ENCODE data around the gene SYNDIG1.

SYNDIG1 gene

DNA sequence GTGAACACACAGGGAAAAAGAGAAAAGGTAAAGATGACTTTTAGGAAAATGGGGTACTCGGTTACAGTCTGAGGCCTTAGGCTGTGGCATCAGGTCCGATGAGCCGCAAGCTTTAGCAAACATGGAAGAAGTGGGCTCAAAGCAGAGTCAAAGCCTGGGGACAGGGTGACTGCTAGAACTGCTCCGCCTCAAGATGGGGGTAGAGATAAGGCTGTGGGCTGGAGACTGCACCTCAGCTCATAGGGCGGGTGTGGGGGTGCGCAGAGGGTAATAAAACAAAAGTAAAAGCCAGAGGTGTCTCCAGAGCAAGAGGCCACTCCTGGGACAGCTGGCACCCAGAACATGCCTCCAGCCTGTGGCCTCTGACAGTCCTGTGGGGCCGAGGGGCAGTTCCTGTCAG lies 21.3 kb upstream of the SYNDIG1 start:
- DNase-seq = no peak

DNA sequence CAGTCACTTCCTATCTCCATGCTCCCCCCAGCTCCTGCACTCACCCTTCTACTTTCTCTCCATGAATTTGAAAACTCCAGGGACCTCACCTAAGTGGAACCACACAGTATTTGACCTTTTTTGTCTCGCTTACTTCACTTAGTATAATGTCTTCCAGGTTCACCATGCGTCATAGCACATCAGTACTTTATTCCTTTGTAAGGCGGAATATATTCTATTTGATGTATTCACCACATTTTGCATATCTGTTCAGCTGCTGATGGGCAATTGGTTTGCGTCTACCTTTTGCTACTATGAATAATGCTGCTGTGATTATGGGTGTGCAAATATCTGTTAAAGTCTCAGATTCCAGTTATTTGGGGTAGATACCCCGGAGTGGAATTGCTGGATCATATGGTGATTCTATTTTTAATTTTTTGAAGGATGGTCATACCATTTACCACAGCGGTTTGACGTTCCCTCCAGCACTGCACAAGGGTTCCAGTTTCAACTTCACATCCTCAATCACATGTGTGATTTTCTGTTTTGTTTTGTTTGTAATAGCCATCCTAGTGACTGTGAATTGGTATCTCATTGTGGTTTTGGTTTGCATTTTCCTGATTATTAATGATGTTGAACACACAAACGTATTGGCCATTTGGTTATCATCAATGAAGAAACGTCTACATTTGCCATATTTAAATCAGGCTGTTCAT lies 20.3 kb upstream of the SYNDIG1 start:
- DNase-seq = no peak

DNA sequence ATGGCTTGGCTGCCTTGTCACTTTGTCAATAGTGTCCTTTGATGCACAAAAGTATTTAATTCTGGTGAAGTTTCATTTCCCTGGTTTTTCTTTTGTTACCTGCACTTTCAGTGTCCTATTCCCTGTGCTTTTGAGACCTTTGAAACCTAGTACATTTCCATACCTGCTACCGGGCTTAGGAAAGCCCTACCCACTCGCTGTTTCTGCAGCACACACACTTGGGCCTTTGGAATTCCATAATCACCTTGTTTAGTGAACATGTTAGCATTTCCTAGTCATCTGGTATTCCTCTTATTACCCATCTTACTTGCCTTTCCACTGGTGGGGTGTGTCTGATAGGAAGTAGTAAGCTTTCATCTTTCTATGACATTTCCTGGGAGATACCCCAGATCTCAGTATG lies 19.3 kb upstream of the SYNDIG1 start:
- DNase-seq = no peak

DNA sequence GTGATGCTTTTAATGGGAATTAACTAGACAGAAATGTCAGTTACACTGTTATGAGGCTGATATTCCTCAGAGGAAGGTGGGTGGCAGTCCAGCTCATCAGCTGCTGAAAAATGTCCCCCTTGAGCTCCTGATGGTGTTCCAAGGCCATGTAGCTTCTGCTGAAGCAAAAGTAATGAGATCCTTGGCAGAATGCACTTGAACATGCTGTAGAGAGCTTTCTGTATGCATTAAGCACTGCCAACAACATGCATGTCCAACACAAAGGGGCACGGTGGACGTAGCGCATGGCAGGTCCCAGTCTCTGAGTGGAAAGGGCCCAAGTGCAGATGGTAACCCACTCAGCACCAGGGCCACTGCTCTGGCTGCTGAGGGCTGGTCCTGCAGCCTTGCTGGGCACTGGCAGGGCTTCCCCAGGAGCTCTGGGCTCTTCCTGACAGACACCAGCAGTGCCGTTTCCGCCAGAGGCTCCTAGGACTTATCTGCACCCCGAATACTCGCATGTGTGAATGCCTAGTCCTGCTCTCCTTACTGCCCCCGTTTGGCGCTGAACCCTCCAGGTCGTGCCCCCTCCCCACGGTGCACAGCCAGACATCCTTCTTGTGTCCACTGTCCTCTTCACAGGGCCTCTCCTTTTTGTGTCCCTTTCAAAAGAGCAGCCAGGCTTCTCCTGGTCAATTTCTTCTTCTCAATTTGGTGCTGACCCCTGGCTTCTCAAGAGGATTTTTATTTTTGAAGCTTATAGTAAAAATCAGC lies 18.6 kb upstream of the SYNDIG1 start:
- DNase-seq = no peak

DNA sequence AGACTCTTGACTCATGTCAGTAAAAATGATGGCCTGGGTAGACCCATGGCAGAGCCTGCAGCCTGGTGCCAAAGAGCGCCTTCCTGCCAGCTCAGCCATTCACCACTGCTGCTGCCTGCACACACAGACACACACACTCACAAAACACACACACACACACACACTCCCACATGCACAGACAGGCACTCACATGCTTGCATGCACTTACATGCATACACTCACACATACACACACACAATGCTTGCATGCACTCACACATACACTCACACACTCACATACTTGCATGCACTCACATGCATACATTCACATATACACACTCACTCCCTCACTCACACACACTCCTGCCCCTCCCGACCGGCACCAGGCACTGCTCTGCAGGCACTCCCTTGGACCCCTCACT lies 18.0 kb upstream of the SYNDIG1 start:
- no peak for DNase-seq

DNA sequence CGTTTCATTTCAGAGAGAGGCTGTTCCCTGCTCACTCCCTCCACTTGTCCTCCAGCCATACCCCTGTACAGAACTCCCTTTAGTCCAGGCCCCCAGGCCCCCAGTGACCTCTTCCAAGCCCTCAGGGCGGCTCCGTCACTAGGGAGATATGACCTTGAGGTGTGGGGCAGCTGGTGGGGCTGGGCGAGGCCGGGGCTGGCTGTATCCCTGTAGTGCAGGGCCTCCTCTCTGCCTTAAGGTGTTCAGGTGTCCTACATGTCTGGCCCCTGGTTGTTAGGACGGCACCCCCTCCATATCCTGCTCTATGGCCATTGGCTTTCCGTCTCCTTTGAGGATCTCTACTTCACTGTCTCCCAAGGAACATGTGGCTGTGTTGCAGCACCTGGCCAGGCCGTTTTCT lies 17.4 kb upstream of the SYNDIG1 start:
- DNase-seq = no peak

DNA sequence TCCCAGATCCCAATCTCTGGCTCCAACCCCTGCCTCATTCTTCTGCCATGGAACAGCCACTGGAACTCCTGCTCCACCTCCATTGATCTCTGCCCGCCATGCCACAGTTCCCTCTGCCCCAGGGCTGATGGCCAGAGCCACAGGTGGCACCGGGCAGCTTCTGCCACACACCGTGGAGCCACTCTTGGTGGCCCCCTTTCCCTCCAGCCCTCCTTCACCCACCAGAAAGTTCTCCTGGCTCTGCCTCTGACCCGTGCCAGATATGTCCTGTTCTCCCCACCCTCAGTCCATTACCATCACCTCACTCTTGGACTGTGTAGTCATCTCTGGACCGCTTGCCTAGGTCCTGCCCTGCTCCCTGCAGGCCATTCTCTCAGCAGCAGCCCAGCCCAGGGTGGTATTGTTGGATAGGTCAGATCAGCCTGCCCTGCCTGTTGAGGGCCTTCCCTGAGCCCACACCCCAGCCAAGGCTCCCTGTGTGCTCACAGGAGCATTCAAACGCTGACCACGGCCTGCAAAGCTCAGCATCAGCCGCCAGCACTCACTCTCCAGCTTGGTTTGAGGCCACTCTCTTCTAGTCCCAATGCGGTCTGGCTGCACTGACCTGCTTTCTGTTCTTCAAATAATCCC lies 16.8 kb upstream of the SYNDIG1 start:
- DNase-seq = no peak

DNA sequence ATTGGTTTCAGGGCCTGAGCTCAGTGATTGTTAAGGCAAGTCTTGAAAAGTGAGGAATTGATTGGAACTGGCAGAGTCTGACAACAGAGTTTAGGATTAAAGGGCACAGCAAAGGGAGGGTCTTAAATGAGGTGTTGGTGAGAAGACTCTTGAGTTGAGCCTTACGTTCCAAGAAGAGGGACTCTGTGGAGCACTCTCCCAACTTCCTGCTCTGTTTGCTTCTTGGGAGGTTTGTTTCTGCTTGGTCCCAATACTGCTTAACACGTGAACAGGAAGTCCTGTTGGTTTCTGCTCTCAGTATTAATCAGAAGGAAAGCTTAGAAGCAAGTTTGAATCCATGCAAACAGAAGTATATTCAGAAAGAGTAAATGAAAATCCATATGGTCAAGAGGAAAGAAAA lies 15.6 kb upstream of the SYNDIG1 start:
- no peak for DNase-seq

DNA sequence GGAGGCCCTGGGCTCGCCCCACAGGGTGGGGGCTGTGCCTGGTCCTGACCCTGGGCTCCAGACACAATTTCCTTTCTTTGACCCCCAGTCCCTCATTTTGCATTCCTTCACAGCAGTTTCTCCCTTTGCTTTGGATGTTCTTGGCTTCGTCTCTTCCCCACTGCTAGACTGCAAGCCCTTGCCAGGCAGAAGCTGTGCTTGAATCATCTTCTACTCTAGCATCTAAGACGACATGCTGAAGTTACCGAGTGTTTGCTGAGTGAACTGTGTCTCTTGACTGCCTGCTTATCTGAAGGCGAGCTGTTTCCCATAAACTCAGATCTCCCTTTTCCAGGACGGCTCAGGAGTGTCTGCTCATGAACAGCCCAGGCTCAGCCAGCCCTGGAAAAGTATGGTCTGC lies 14.3 kb upstream of the SYNDIG1 start:
- DNase-seq = no peak

DNA sequence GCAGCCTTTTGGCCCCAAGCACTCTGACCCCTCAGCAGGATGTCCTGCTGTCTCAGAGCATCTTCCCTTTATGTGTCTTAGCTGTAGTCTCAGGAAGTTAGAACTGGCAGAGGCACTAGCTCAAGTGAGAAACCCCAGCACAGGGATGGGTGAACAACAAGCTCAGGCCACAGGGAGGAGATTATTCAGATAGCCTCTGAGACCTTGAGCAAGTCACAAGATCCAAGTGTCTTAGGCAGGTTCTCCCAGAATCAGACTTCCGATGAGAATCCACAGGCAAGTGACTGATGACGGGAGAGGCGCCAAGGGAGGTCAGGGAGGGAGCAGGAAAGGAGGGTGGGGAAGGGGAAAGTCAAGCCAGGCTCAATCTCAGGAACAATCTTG lies 13.0 kb upstream of the SYNDIG1 start:
- no peak for DNase-seq

DNA sequence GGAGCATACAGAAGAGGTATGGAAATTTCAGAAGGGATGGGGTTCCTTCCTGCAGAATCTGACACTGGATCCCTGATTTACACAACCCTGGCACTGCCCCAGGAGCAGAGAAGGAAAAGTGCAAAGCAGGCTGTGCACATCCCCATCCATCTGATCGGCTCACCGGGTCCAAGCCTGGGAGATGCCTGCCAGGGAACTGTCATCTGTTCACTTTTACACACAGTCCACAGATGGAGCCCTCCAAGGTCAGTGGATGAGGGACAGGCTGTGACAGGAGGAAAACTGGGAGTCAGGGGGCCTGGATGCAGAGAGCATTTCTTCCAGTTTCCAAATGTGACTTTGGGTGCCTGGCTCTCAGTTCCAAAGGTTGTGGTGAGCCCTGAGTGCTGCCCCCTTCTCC lies 11.0 kb upstream of the SYNDIG1 start:
- DNase-seq = no peak

DNA sequence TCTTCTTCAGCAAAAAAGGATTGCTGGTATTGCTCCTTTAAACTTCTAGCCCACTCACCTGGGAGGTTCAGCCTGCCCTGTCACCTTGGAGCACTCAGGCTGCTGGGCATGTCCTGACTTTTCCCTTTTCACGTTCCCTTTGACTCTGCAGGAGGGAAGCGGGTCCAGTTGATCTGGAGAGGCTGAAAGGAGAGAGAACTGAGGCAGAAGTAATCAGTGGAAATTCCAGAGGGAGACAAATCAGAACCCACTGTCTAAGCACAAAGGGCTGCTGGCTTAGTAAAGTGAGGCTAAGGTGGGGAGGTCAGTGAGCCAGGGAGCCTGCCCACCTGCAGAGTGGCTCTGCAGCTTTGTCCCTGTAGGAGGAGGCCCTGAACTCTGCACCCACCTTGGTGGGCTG lies 9.7 kb upstream of the SYNDIG1 start:
- DNase-seq = no peak

DNA sequence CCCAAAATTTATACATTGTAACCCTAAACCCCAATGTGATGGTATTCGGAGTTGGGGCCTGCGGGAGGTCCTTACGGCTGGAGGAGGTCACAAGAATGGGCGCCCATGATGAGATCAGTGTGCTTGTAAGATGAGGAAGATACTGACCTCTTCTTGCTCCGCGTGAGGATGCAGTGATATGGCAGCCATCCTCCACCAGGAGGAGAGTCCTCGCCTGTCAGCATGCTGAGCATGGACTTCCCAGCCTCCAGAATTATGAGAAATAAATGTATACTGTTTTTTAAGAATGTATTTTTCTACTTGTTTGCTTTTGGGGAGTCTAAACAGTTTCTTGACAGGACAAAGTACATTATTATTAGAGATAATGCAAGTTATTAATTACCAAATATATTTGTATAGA lies 8.7 kb upstream of the SYNDIG1 start:
- DNase-seq = no peak

DNA sequence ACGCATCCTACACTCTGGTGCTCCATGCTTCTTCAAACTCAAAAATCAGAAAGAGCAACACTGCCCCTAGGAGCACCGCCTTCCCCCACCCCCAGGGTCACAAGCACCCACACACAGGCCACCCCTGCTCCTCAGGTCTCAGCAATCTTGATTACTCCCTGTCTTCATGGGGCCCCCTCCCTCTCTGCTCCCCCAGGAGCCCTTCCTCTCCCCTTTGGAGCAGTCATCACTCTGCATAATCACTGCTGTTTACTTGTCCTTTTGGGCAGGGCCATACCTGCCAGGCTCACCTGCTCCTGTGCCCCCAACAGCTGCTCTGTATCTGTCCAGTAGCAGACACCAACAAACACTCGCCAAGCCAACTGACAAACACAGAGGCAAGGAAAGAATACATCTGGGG lies 7.6 kb upstream of the SYNDIG1 start:
- no peak for DNase-seq

DNA sequence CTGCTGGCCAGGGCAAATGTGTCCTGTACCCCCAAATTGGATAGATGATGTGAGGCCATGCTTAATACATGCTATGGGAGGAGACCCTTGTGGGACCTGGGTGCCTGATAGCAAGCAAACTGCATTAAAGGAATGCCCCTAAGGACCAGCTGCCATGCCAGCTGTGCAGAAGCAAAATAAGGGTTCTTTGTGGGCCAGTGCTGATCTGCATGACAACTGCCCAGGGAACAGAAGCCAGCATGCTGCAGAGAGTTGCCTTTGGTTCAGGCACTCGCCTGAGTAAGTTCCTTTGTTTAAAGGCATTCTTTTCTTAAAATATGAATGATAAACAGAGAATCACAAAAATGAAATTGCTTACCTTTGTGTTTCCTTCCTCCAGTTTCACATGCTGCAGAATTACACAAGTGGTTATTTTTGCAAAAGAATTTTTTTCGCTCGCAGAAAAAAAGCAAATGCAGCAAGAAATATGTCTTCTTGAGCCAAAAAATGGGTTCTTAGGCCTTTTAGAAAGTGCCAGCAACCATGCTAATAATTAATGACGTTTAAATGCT lies 6.9 kb upstream of the SYNDIG1 start:
- no peak for DNase-seq

DNA sequence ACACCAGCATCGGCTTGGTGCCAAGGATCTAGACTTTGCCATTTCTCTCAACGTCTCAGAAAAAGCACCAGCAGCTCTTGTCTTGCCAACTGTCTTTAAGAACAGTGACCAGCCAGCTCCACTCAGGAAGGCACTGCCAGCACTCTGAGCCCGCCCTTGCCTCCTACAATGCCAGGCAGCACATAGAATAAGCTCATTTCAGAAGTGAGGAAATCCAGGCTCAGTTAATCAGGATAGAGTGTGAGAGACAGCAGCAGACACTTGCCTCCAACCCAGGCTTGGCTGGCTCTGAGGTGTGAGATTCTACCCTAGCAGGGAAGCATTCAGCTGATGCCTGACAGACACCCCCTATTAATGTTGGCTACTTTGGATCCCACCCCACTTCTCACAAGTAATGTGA lies 4.3 kb upstream of the SYNDIG1 start:
- DNase-seq = no peak

DNA sequence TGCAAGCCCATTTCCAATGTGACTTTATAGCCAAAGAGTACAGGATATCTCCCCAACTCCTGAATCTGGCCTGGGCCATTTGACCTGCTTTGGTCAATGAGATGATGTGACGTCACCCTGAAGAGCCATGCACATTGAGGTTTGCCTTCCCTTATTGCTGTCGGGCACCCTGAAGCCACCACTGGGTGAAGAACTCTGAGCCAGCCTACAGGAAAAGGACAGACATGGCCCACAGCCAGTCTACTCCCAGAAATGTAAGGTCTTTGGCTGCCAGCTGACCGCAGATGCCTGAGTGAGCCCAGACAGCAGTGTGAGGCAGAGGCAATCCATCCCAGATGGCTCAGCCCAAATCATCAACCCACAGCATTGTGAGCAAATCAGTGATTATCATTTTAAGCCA lies 3.7 kb upstream of the SYNDIG1 start:
- DNase-seq = no peak

DNA sequence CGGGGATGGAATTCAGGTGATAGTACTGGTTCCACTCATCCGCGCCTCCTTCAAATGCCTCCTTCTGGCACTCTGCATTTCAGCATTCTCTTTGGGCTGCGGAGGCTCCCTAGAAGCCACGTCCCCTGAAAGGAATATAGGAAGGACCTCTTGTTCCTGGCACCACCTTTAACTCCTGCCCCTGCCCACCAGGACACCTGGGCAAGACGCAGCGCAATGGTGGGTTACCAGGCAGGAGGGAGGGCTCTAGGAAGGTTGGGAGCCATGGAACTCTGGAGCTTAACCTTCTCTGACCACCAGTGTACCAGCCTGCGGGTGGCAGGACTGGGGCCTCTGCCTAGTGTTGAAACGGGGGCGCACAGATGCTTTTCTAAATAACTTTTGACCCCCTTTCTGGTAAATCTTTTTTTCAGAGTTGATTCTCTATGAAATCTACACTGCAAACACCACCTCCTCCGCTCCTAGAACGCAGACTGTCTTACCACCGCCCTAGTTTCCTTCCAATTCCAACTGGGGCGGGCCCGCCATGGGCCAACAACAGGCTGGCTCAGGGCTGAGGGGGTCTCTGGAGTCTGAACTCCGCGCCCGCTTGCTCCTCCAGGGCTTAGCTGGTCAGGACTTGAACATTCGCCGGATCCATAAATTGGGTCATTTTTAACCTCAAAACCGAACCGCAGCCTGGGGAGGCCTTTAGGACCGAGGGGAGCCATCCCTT lies 871 bp upstream of the SYNDIG1 start:
- no peak for DNase-seq

DNA sequence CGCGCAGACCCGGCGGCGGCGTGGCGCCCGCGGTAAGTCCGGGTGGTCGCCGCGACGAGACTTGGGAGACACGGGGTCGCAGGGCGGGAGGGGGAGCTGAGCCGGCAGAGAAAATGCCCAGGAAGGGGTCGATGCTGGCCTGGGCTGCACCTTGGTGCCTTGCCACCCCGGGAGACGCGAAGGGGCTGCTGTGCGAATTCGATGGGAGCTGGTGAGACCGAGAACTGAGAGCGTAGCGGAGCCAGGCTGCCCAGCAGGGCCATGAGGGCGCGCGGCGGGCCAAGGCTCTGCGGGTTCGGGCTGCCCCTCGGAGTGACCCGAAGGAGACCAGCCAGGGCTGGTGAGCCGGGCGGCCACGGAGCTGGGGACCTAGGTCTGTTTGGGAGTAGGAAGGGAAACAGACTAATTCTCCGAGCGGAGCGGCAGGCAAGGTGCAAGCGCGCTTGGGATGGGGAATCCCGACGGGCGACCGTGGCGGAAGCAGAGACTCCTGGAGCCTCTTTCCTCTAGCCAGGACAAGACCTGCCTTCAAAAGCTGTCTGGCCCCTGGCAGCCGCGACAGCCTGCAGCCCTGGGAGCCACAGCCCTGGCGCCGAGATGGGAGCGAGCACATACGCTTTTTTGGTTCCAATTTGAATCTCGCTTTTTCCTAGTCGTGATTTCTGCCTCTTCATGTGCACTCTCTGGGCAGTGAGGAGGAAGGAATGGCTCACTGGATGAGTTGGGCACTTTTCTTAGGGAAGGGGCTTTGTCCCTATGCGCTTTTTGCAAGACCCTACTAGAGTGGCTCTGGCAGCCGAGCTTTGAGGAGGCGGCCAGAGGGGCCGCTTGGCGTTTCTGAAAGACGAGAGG lies 691 bp downstream of the SYNDIG1 start:
- DNase-seq = no peak

DNA sequence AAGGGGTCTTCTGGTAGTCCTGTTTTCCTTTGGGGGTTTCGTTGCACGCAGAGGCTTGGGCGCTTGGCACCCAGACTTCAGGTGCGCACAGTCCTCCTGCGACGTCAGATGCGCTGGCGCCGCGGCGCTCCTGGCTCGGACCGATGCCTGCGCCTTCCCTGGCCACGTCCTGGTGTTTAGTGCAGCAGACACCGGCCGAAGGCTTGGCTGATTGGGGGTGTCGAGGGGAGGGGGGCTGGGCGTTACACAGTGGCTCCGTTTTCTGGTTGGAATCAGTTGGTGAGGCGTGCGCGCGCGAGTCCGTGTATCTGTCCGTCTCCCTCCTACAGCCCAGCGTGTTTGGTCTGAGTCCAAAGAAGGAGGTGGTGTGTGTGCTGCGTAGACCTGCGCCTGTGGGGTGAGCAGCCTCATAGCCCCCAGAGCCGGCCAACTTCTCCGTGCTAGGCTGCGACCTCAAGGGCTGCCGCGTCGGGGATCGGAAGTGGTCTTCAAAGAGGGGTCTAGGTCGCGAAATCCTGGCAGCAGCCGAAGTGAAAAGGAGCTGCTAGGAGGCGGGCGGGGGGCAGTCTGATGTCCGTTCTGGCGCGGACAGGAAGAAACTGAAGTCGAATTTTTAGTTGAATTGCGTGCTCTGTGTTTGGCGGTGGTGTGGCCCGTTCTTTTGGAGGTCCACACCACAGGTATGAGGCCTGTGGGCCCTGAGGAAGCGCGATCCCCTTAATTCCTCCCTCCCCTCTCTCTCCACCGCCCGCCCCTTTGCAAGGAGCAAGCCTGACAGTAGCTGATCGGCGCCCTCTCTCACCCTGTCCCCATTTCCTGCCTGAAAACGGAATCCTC lies 1.5 kb downstream of the SYNDIG1 start:
- DNase-seq = no peak

DNA sequence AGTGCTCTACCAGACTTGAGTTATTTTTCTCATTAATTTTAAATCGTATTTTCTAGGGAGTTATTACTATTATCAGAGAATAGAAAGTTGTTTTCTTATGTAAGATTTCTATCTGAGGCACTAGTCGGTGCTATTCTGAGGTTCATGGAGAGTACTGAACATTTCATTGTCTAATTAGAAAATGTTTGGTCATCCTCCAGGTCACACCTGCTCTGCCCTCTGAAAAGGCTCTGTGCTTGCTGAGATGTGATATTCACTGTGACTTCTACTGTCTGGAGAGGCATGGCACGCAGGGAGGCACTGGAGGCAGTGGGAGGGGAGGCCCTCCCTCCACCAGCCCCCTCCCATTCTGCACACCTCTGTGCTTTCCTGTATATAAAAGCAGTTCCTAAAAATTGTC lies 3.0 kb downstream of the SYNDIG1 start:
- no peak for DNase-seq

Data from central memory CD4-positive, alpha-beta T cell (primary cell).